Activated CD4-positive, alpha-beta T cell treated with anti-CD3 and anti-CD28 coated beads, Interleukin-2, Interleukin-4, amounts not matched to agents 100 ng/mL and 50 ng/mL, durations not matched to agents 16 hours and 8 hours (primary cell): ENCODE data around the gene PRKCG.

Experiments
- DNase-seq: peaks from one replicate; pipeline ENCODE4 v3.0.0-alpha.2; 2020; ENCODE audit warnings: low spot score

PRKCG gene

DNA sequence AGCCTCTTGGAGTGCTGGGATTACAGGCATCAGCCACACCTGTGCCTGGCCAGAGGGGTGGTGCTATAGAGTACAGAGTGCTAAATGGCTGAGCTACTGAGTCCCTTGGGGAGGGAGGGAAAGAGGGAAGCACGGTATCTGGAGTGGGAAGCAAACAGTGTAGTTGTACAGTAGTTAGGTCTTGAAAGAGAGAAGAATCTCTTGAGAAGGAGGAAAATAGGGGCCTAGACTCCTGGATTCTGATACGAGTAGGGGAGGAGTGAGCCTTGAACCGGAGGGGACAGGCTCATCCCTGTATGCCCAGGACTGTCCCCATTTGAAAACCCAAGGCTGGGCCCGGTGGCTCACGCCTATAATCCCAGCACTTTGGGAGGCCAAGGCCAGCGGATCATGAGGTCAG lies 9.2 kb upstream of the PRKCG start:
- DNase-seq, result no peak

DNA sequence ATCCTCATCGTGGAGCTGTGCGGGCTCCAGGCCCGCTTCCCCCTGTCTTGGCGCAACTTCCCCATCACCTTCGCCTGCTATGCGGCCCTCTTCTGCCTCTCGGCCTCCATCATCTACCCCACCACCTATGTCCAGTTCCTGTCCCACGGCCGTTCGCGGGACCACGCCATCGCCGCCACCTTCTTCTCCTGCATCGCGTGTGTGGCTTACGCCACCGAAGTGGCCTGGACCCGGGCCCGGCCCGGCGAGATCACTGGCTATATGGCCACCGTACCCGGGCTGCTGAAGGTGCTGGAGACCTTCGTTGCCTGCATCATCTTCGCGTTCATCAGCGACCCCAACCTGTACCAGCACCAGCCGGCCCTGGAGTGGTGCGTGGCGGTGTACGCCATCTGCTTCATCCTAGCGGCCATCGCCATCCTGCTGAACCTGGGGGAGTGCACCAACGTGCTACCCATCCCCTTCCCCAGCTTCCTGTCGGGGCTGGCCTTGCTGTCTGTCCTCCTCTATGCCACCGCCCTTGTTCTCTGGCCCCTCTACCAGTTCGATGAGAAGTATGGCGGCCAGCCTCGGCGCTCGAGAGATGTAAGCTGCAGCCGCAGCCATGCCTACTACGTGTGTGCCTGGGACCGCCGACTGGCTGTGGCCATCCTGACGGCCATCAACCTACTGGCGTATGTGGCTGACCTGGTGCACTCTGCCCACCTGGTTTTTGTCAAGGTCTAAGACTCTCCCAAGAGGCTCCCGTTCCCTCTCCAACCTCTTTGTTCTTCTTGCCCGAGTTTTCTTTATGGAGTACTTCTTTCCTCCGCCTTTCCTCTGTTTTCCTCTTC lies 8.0 kb upstream of the PRKCG start:
- no peak for DNase-seq

DNA sequence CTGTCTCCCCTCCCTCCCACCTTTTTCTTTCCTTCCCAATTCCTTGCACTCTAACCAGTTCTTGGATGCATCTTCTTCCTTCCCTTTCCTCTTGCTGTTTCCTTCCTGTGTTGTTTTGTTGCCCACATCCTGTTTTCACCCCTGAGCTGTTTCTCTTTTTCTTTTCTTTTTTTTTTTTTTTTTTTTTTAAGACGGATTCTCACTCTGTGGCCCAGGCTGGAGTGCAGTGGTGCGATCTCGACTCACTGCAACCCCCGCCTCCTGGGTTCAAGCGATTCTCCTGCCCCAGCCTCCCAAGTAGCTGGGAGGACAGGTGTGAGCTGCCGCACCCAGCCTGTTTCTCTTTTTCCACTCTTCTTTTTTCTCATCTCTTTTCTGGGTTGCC lies 7.4 kb upstream of the PRKCG start:
- no peak for DNase-seq

DNA sequence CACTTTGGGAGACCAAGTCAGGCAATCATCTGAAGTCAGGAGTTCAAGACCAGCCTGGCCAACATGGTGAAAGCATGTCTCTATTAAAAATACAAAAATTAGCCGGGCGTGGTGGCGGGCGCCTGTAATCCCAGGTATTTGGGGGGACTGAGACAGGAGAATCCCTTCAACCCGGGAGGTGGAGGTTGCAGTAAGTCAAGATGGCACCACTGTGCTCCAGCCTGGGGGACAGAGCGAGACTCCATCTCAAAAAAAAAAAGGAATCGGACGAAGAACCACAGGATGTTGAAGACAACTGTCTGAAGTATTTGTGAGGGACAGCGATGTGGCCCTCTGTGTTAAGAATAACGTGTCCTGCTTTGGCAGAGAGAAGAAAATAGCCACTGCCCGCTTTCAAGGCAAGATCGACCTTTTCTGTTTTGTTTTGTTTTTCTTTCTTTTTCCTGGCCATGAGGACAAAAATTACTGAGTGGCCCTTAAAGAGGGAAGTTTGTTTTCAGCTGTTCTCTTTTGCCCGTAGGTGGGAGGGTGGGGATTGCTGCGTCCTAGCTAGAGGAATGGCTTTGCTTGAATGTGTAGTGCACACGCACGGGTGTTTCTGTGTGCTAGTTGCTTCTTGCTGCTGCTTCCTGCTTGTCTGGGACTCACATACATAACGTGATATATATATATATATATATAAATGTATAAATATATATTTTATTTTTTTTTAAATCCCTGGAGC lies 6.2 kb upstream of the PRKCG start:
- no peak for DNase-seq

DNA sequence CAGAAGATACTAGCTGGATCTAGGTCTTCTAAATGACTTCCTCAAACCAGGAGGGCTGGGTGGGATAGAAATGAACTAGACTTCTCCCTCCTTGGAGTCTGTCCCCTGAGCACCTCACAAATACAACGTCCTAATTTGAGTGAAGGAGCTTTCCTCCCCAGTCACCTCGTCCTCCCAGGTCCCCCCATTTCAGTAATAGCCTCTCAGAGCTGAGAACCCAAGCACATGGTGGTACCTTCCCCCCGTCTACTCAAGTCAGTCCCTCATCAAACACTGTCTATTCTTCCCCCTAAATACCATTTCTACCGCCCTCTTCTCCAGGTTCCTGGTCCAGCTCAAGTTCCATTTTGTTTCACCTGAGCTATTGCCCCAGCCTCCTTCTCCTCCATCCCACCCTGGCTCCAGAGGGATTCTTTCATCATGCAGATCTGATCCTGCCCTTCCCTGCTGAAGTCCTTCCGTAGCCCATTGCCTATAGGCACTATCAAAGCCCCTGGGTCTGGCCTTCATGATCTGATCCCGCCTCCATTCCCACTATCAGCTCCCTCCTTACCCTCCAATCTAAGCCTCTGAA lies 5.3 kb upstream of the PRKCG start:
- no peak for DNase-seq

DNA sequence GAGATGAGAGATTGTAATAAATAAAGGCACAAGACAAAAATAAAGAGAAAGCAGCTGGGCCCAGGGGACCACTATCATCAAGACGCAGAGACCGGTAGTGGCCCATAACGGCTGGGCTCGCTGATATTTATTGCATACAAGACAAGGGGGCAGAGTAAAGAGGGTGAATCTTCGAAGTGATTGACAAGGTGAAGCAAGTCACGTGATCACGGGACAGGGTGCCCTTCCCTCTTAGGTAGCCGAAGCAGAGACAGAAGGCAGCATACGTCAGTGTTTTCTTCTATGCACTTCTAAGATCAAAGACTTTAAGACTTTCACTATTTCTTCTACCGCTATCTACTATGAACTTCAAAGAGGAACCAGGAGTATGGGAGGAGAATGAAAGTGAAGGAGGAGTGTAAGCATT lies 4.6 kb upstream of the PRKCG start:
- no peak for DNase-seq

DNA sequence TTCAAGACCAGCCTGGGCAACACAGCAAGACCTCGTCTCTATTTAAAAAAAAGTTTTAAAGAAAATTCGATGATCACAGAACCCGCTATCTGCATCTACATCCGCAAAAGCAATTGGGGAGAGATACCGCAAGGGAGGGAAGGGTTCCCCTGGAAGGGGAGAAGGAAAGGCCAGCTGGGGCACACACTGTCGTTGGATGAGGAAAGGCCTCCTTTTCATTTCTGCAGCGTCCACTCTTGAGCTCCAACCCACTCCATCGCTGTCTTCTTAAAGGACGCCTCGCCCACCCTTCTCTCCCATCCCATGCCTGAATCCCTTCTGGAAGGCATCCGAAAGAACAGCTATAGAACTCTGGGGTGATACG lies 3.2 kb upstream of the PRKCG start:
- no peak for DNase-seq

DNA sequence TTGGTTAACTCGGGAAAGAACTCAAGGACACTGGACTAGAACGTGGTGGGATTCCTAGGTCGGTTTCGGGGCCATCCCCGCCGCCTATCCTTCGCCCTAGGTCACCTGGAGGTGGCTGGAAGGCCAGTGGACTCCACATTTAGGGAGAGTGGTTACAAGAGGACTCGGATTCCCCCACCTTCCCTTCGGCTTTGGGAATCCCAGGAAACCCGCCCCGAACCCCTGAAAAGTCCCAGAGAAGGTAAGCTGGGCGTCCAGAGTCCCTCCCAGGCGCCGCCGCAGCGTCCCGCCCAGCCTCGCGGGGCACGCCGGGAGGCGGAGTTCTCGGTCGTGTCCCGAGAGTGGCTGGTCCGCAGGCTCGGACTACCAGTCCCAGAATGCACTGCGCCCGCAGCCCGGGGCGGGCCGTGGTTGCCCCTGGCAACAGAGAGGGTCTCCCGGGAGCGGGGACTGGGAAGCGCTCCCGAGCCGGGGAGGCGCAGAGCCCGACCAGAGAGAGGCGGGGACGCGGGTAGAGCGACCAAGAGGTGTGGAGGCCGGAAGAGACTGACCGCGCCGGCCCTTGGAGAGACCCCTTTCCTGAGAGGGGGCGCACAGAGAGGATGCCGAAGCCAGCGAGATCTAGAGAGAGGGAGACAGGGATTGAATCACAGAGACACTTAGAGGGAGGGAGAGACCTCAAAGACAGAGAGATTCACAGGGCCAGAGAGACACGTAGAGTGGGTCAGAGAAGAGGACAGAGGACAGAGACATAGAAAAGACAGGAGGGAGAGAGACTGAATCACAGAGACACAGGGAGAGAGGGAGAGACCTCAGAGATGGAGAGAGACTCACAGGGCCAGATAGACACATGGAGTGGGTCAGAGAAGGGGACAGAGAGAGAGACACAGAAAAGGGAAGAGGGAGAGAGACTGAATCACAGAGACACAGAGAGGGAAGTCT lies 2.6 kb upstream of the PRKCG start:
- peak; percentile 80 for DNase-seq

DNA sequence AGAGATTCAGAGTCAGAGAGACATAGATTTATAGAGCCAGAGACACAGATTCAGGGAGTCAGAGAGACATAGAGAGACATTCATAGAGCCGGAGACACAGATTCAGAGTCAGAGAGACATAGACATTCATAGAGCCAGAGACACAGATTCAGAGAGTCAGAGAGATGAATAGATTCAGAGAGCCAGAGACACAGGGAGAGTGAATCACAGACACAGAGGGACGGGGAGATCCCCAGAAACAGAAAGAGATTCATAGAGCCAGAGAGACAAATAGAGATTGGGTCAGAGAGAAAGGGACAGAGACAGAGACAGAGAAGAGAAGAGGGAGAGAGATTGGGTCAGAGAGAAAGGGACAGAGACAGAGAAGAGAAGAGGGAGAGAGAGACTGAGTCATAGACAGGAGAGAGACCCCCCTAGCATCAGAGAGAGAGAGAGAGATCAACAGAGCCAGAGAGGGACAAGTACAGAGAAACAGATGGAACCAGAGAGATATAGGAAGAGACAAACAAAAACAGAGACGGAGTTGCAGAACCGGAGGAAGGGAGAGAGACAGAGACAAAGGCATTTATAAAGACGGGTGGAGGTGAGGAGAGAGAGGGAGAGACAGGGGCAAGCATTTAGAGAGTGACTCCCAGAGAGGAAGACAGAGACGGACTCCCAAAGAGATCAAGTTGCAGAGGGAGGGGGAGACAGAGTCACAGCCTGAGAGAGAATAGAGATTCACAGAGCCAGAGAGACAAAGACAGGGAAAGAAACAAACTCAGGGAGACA lies 1.1 kb upstream of the PRKCG start:
- DNase-seq, result no peak

DNA sequence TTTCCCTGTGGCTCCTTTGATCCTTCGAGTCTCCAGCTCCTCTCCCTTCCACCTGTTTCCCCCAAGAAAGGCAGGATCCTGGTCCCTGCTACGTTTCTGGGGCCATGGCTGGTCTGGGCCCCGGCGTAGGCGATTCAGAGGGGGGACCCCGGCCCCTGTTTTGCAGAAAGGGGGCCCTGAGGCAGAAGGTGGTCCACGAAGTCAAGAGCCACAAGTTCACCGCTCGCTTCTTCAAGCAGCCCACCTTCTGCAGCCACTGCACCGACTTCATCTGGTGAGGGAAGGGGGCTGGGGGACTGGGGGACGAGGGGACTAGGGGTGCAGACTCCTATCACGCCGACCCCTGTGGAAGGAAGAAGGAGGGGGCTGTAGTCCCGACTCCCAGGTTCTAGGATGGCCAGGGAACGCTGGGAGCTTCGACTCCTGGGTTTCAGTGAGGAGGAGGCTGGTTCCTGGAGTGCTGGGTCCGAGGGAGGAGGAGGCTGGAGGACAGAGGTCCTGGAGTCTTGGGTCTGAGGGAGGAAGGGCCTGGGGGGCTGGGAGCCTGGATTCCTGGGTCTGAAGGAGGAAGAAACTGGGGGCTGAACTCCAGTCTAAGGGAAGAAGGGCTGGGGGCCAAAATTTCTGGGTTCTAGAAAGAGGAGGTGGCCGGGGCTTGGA lies 524 bp downstream of the PRKCG start:
- DNase-seq, result no peak

DNA sequence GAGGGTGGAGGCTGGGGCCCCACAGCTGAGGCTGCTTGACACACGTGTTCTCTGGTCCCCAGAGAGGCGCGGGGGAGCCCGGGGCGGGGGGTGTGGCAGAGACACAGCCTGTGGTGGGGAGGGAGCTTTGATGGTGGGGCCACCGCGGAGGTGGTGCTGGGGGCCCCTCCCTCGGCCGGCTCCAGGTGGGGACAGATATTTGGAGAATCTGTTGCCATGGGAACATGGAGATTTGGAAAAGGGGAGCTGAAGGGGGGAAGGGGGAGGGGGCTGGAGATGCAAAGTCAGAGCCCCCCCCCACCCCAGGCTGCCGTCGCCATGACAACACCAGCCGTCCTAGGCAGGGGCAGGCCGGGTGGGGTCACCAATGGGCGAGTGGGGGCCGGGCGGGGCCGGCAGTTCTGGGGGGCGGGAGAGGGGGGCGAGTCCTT lies 1.2 kb downstream of the PRKCG start:
- no peak for DNase-seq

DNA sequence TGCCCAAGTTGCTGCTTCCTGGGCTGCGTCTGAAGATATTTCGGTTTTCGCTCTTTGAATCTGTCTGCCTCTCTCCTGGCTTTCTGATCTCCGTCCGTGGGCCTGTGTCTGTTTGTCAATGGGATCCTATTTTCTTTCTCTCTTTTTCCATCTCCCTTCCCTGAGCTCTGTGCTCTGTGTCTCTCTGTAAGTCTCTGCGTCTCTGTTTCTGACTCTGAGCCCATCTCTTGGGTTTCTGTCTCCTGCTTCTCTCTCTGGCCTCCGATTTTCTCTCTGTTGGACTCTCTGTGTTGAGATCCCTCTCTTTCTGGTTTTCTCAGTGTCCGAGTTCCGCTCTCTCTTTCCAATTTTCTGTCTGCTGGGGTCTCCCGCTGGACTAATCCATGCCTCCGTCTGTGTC lies 1.7 kb downstream of the PRKCG start:
- no peak for DNase-seq

DNA sequence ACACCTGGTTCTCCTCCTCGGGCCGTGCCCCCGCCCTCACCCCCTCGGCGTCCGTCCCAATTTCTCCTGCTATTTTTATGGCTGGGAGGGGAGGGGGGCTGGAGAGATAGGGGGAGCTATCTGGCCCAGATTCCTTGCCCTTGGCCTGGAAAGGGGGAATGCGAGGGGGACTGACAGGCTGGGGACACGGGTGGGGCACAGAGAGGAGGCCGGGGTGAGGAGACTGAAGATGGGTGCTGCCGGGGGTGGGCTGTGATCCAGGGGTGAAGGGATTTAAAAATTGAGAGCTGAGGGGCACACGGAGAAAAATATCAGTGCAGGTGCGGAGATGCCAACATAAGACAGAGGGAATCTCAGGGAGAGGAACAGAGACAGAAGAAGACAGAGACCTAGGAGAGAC lies 2.3 kb downstream of the PRKCG start:
- no peak for DNase-seq

DNA sequence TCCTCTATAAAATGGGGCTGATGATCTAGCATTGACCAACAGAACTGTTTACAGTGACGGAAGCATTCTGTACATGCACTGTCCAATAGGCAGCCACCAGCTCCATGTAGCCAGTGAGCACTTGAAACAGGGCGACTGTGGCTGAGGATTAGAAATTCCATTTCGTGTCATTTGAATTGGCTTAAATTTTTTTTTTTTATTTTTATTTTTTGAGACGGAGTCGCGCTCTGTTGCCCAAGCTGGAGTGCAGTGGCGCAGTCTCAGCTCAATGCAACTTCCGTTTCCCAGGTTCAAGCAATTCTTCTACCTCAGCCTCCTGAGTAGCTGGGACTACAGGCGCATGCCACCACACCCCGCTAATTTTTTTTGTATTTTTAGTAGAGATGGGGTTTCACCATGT lies 3.0 kb downstream of the PRKCG start:
- no peak for DNase-seq

DNA sequence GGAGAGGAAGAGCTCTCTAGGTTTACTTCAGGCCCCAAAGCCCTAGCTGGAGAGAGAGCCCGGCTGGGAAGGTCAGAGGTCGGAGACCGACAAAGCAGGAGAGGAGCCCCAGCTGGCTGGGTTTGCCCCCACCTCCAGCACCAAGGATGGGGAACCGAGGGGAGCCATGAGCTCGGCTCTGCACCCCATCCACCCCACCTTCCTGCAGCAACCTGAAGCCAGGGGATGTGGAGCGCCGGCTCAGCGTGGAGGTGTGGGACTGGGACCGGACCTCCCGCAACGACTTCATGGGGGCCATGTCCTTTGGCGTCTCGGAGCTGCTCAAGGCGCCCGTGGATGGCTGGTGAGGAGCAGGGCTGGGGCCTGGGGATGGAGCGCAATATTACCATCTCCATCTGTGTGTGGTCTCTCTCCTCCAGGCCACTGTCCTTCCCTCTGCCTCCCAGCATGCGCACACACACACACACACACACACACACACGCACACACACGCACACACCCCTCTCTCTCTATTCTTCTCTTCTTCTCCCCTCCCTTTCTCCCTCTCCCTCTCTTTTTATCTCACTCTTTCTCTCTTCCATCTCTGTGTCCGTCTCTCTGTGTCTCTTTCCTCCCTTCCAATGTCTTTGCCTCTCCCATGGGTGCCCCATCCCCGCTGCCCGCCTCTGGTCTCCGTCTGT lies 10.4 kb downstream of the PRKCG start:
- no peak for DNase-seq

DNA sequence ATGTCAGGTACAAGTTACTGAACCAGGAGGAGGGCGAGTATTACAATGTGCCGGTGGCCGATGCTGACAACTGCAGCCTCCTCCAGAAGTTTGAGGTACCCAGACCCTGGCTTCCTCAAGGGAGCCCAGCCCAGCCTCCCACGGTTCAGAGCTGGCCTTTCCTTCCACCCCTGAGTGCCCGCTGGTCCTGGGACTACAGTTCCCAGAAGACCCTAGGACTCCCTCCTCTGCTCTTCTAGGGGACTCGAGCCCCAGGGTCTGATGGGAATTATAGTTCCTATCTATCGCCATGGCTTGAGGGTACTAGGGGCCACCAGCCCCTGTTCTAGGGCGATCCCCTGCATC lies 11.0 kb downstream of the PRKCG start:
- DNase-seq, result no peak

DNA sequence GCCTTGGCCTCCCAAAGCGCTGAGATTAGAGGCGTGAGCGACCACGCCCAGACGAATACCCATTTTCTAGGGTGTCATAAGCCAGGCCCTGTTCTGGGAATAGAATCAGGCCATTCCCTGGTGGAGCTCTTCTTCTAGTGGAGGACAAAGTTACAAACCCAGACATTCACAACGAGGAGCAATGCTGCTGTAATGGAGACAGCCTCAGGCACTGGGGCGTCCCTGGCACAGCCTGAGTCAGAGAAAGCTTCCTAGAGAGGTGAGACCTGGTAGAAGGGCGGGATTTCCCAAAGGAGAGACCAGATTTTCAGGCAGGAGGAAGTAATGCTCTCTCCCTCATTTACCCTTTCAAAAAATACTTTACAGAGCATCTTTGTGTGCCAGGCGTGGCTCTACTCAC lies 12.7 kb downstream of the PRKCG start:
- no peak for DNase-seq

DNA sequence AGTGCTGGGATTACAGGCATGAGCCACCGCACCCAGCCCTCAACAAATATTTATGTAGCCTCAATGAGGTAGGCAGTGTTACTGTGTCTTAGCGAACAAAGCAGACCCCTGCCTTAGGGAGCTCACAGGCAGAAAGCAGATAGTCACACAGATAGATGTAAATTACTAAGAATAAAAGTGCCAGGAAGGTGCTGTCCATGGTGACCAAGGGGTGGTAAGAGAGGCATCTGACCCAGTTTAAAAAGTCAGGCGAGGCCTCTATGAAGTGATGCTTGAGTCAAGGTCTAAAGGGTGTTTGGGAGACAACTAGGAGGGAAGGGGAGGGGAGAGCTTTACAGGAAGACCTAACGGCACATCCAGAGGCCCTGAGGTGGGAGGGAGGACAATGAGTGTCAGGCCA lies 14.7 kb downstream of the PRKCG start:
- DNase-seq, result no peak

DNA sequence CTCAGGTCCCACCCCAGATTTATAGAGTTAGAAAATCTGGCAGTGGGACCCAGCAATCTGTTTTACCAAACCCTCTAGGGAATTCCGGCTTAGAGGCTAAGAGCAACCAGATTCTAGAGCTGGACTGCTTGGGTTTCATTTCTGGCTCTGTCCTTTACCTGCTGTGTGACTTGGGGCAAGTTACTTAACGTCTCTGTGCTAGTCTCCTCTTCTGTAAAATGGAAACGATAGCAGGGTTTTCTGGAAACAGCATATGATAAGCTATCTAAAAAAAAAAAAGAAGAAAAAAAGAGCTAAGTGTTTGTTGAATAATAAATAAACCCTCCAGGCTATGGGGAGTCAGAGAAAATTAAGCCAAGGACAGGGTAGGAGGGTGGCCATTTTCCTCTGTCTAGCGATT lies 15.5 kb downstream of the PRKCG start:
- DNase-seq, result no peak

DNA sequence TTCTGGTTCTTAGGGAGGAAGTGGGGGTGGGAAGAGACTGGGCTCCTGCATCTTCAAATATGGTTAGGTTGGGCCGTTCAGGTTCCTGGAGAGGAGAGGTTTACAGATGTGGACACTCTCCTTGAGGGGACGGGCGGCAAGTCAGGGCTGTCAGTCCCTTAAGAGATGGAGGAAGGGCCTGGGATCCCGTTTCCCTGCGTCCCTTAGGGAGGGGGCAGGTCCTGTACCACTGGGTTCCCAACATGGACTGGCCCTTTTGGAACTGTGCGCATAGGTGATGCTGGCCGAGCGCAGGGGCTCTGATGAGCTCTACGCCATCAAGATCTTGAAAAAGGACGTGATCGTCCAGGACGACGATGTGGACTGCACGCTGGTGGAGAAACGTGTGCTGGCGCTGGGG lies 16.2 kb downstream of the PRKCG start:
- no peak for DNase-seq
